Panc1 (cell line): ENCODE measurements around the gene FAM169A. TPM values are rescaled to one million over a fixed set of nuclear protein-coding genes. Genes with fewer than 3 reads are reported as not detected.

Source experiments
- ATAC-seq: fragments of 200-7000 bp; cut with Tn5 transposase; 2 replicates; pipeline ENCODE4 v1.9.1; 2020; ENCODE audit warnings: mild to moderate bottlenecking, moderate library complexity
- BruUV-seq: library from RNA; stranded (reverse); fragments of 400-500 nt; replicated peaks from 2 replicates; lab custom pipeline; 2021; lab: Mats Ljungman, UMichigan
- CTCF ChIA-PET: fragments of 300-600 bp; sonication (Branson Sonifier 250); formaldehyde crosslinking; loops from one replicate; lab custom pipeline; 2022; ENCODE audit warnings: antibody characterized with exemption; lab: Charles Lee
- POLR2A ChIA-PET: fragments of 300-600 bp; sonication (Branson Sonifier 250); formaldehyde crosslinking; loops from one replicate; lab custom pipeline; 2022; ENCODE audit warnings: antibody characterized with exemption; lab: Charles Lee
- DNase-seq: peaks from one replicate; pipeline ENCODE4 v3.0.0-alpha.2; 2010; ENCODE audit warnings: low read depth, low spot score
- H3K27ac ChIP-seq: 2 replicates; pipeline ENCODE4 v1.5.1; 2011; ENCODE audit warnings: mild to moderate bottlenecking, low read length, inconsistent platforms
- H3K27me3 ChIP-seq: fragments of 200-500 bp; sonication (Bioruptor generic); 2 replicates; pipeline ENCODE4 v1.6.0; 2014; ENCODE audit warnings: low read length, inconsistent platforms; ENCODE audit not compliant: control insufficient read depth, insufficient read depth
- H3K36me3 ChIP-seq: fragments of 200-500 bp; sonication (Bioruptor generic); 2 replicates; pipeline ENCODE4 v1.5.1; 2014; ENCODE audit warnings: inconsistent platforms, mild to moderate bottlenecking, low read length, moderate library complexity; ENCODE audit not compliant: control insufficient read depth, insufficient read depth
- H3K4me1 ChIP-seq: 2 replicates; pipeline ENCODE4 v1.5.1; 2011; ENCODE audit warnings: inconsistent platforms, mild to moderate bottlenecking, low read length, moderate library complexity; ENCODE audit not compliant: control insufficient read depth, insufficient read depth
- H3K4me3 ChIP-seq, 2 experiments: 2 replicates each; pipeline ENCODE4 v1.5.1; 2011 to 2012; ENCODE audit warnings: low read depth in 2 of 2, low read length in 2 of 2, mild to moderate bottlenecking in 2 of 2, inconsistent platforms in 1 of 2, moderate library complexity in 1 of 2
- H3K9me3 ChIP-seq: fragments of 200-500 bp; sonication (Bioruptor generic); 2 replicates; pipeline ENCODE4 v1.5.1; 2014; ENCODE audit warnings: low read depth, mild to moderate bottlenecking, inconsistent platforms, low read length, moderate library complexity; ENCODE audit not compliant: control insufficient read depth, insufficient read depth
- POLR2AphosphoS5 ChIP-seq: IDR thresholded peaks from 2 replicates; pipeline ENCODE4 v1.6.1; 2012; ENCODE audit warnings: mild to moderate bottlenecking, low read depth, low read length, moderate library complexity
- SIN3A ChIP-seq: IDR thresholded peaks from 2 replicates; pipeline ENCODE4 v1.6.1; 2012; ENCODE audit warnings: low read depth, mild to moderate bottlenecking, low read length, moderate library complexity, borderline replicate concordance; ENCODE audit not compliant: insufficient read depth
- TCF7L2 ChIP-seq: IDR thresholded peaks from 2 replicates; pipeline ENCODE4 v1.6.1; 2011; ENCODE audit warnings: mild to moderate bottlenecking, low read depth, low read length, inconsistent platforms
- in situ Hi-C: cut with HindIII; loops from 2 replicates; pipeline ENCODE4 v1.10.0; 2016; ENCODE audit warnings: low sequenced_read_pairs, low pct_unique_long_range_greater_than_20kb
- intact Hi-C: fragments of 100-400 bp; cut with micrococcal nuclease; formaldehyde crosslinking; loops from one replicate; pipeline ENCODE4 v1.10.0; 2022; ENCODE audit not compliant: unreplicated experiment
- total RNA-seq: library from RNA; stranded (reverse); gene quantifications from one replicate; pipeline ENCODE4 v1.2.1, GENCODE V29; 2021; ENCODE audit not compliant: unreplicated experiment
- TF ChIP-seq, protein P1 (sequence below): fragments of 450-650 bp; IDR thresholded peaks from 2 replicates; pipeline ENCODE4 v1.5.1; 2017; ENCODE audit warnings: mild to moderate bottlenecking
- TF ChIP-seq, protein P2 (sequence below), 2 experiments: IDR thresholded peaks; 2 replicates each; pipeline ENCODE4 v1.6.1; 2011 to 2012; ENCODE audit warnings: low read depth in 2 of 2, control low read depth in 1 of 2, low read length in 1 of 2, mild to moderate bottlenecking in 1 of 2, moderate library complexity in 1 of 2; ENCODE audit not compliant: insufficient read depth in 1 of 2

The FAM169A gene
- total RNA-seq, 1 experiment from 2014 or later = 23.1 TPM

DNA sequence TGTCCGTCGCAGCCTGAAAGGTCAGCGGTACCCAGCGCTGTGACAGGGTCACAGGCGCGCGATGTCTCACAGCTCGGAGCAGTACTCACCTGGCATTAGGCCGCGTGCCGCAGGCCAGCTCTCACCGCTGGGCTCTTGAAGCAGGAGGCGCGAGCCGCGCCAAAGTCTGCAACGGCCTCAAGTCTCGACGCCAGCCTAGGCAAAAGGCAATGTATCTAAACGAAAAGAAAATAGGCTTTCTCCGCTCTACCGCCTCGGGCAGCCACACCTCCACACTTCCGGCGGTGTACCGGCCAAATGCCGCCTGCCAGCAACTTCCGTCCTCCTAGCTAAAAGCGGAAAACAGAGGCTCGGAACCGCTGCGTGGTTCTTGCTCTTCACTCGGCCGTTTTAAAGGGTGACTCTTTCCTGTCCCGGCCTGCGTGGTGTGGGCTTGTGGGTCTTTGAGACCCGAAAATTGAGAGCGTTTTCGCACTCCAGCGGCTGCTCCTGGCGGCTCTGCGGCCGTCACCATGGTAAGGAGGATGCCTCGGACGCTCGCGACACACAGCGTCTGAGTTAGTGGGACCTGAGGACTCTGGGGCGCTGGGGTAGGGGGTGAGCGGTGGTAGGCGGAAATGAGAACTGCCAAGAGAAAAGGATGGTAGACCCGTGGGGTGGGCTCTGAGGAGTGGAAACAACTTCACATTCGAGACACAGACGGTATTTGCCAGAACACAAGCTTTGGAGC, 99.2 kb downstream of the FAM169A start, which contains the start of the genes GFM2 and NSA2:
Gene GFM2, minus strand, starts transcription at position 269 of the 730 bp plus-strand sequence. CDS start 3,375 bp downstream, outside the sequence.
Gene NSA2, plus strand, starts transcription at position 401 of the 730 bp plus-strand sequence. Its CDS starts 112 bp downstream, at position 513.
- Histone ChIP-seq H3K4me3 (peak within 1 kb of the TSS; percentile 99 to 100), H3K36me3 (peaks cover 32% of the 10 kb centered on the region), H3K27ac (peak within 1 kb of the TSS; percentile 98), H3K27me3 (no peaks in the 10 kb centered on the region), H3K9me3 (no peaks in the 10 kb centered on the region), H3K4me1 (peaks cover 25% of the 10 kb centered on the region)
- BruUV-seq = no TSS peak
- ChIA-PET POLR2A (interaction anchor here (0.5 kb wide), 1 partner anchor 89 kb away, joined by 8 read pairs; no protein-coding TSS in a partner anchor), CTCF (no interaction called here)
- peak; percentile 93 for ATAC-seq
- peak; percentile 88 for DNase-seq
- in situ Hi-C loops (no loop called here), intact Hi-C loops (loop anchor here (10.0 kb wide), 1 partner anchor 148 kb away; no protein-coding TSS in a partner anchor)
- TF ChIP-seq SIN3A = peak; percentile 95; the same call in 1 of the 2 replicates
- peak; percentile 87 for TF ChIP-seq TCF7L2
- TF ChIP-seq POLR2AphosphoS5 = peak; percentile 92
- TF ChIP-seq, protein P1, sequence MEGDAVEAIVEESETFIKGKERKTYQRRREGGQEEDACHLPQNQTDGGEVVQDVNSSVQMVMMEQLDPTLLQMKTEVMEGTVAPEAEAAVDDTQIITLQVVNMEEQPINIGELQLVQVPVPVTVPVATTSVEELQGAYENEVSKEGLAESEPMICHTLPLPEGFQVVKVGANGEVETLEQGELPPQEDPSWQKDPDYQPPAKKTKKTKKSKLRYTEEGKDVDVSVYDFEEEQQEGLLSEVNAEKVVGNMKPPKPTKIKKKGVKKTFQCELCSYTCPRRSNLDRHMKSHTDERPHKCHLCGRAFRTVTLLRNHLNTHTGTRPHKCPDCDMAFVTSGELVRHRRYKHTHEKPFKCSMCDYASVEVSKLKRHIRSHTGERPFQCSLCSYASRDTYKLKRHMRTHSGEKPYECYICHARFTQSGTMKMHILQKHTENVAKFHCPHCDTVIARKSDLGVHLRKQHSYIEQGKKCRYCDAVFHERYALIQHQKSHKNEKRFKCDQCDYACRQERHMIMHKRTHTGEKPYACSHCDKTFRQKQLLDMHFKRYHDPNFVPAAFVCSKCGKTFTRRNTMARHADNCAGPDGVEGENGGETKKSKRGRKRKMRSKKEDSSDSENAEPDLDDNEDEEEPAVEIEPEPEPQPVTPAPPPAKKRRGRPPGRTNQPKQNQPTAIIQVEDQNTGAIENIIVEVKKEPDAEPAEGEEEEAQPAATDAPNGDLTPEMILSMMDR = no peak
- TF ChIP-seq, protein P2, sequence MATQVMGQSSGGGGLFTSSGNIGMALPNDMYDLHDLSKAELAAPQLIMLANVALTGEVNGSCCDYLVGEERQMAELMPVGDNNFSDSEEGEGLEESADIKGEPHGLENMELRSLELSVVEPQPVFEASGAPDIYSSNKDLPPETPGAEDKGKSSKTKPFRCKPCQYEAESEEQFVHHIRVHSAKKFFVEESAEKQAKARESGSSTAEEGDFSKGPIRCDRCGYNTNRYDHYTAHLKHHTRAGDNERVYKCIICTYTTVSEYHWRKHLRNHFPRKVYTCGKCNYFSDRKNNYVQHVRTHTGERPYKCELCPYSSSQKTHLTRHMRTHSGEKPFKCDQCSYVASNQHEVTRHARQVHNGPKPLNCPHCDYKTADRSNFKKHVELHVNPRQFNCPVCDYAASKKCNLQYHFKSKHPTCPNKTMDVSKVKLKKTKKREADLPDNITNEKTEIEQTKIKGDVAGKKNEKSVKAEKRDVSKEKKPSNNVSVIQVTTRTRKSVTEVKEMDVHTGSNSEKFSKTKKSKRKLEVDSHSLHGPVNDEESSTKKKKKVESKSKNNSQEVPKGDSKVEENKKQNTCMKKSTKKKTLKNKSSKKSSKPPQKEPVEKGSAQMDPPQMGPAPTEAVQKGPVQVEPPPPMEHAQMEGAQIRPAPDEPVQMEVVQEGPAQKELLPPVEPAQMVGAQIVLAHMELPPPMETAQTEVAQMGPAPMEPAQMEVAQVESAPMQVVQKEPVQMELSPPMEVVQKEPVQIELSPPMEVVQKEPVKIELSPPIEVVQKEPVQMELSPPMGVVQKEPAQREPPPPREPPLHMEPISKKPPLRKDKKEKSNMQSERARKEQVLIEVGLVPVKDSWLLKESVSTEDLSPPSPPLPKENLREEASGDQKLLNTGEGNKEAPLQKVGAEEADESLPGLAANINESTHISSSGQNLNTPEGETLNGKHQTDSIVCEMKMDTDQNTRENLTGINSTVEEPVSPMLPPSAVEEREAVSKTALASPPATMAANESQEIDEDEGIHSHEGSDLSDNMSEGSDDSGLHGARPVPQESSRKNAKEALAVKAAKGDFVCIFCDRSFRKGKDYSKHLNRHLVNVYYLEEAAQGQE (IDR thresholded peaks at IDR 0.05; ENCODE audit: insufficient read depth in 1 of 2, low read depth in 2 of 2, low read length in 1 of 2) = peak in 1 of 2 experiments; percentile 33; a peak in 1 of 4 replicates

DNA sequence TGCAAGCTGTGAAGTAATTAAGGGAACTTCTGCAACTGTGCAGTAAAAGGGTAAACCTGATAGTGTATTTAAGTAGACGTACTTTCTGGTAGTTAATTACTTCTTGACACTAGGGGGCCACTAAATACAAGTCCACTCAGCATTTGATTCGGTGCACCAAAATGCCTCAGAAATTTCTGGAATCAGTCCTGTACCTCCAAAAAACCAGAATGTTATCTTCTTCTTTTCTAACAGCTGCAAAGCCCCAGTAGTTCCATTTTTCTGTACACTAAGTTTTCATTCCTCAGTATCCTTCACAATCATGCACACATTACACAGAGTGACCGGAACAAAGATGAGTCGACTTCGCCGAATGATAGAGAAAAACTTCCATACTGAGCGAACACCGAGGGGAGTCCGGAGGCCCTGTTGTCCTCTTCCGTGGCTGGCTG, 99.8 kb downstream of the FAM169A start:
- intact Hi-C loops (loop anchor here (10.0 kb wide), 1 partner anchor 148 kb away; no protein-coding TSS in a partner anchor), in situ Hi-C loops (no loop called here)
- Histone ChIP-seq H3K36me3 (peaks cover 32% of the 10 kb centered on the region), H3K4me1 (peaks cover 25% of the 10 kb centered on the region), H3K4me3 (peak overlapping the region; percentile 99 to 100), H3K9me3 (no peaks in the 10 kb centered on the region), H3K27me3 (no peaks in the 10 kb centered on the region), H3K27ac (peak overlapping the region; percentile 98)
- DNase-seq (no peak), ATAC-seq (no peak)
- CTCF ChIA-PET = no interaction called here
- TF ChIP-seq SIN3A = no peak
- no peak for TF ChIP-seq TCF7L2
- TF ChIP-seq, protein P2 (IDR thresholded peaks at IDR 0.05; ENCODE audit: insufficient read depth in 1 of 2, low read depth in 2 of 2, low read length in 1 of 2) = no peak
- TF ChIP-seq, protein P1 = no peak
- TF ChIP-seq POLR2AphosphoS5 = no peak
- TSS peak; percentile 83 for BruUV-seq
- POLR2A ChIA-PET = interaction anchor here (0.5 kb wide), 1 partner anchor 89 kb away, joined by 8 read pairs; no protein-coding TSS in a partner anchor
